ENCODE measurements around the gene PLEKHA3. TPM values are rescaled to one million over a fixed set of nuclear protein-coding genes. Genes with fewer than 3 reads are reported as not detected.

Gene PLEKHA3
- total and polyA plus RNA-seq, 2 experiments from 2014 or later = 8.8 to 15.2 TPM

DNA sequence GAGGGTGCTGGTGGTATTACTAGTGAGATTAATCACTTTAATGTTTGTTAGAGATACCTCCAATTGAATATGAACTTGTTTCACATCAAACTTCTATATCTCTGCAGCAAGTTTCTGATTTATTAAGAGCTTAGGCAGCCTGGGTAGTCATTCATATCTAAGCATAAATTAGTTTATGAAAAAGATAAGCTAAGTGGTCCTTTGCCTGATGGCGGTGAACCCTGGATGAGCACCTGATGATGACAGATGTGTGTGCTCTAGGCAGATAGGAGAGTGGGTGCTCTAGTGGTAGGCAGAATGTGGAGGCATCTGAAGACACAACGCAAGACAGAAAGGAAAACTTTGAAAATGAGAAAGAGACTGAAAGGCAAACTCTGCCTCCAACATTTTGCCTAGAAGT, 6.9 kb upstream of the PLEKHA3 start:
- Histone ChIP-seq H3K79me2 (replicated peaks; ENCODE audit: insufficient read depth) (no peaks in the 10 kb centered on the region), H3F3A (replicated peaks; ENCODE audit: low read depth) (no peaks in the 10 kb centered on the region), H3K36me3 (ENCODE audit: insufficient read depth) (no peaks in the 10 kb centered on the region), H3K4me1 (ENCODE audit: insufficient read depth) (peaks cover 4% of the 10 kb centered on the region; the same call in 1 of the 2 replicates), H4K20me1 (replicated peaks; ENCODE audit: insufficient read depth) (no peaks in the 10 kb centered on the region), H2AFZ (no peak overlapping the region), H3K9me2 (ENCODE audit: insufficient read depth) (no peaks in the 10 kb centered on the region), H3K27me3 (ENCODE audit: insufficient read depth) (no peaks in the 10 kb centered on the region), H3K4me3 (no peak overlapping the region), H3K4me2 (no peak overlapping the region), H3K27ac (ENCODE audit: low read depth) (no peak overlapping the region)
- ATAC-seq (no peak), DNase-seq (ENCODE audit: low spot score) (no peak)
- Mint-ChIP-seq H3K36me3 (ENCODE audit: low read depth) (no peaks in the 10 kb centered on the region), H3K4me3 (no peak overlapping the region), H3K4me1 (peaks cover 4% of the 10 kb centered on the region; the same call in 2 of the 3 replicates), H3K9me3 (no peaks in the 10 kb centered on the region), H3K27ac (no peak overlapping the region), H3K27me3 (ENCODE audit: insufficient read depth, low read depth, poor library complexity) (no peaks in the 10 kb centered on the region)
- TF ChIP-seq, protein P1, sequence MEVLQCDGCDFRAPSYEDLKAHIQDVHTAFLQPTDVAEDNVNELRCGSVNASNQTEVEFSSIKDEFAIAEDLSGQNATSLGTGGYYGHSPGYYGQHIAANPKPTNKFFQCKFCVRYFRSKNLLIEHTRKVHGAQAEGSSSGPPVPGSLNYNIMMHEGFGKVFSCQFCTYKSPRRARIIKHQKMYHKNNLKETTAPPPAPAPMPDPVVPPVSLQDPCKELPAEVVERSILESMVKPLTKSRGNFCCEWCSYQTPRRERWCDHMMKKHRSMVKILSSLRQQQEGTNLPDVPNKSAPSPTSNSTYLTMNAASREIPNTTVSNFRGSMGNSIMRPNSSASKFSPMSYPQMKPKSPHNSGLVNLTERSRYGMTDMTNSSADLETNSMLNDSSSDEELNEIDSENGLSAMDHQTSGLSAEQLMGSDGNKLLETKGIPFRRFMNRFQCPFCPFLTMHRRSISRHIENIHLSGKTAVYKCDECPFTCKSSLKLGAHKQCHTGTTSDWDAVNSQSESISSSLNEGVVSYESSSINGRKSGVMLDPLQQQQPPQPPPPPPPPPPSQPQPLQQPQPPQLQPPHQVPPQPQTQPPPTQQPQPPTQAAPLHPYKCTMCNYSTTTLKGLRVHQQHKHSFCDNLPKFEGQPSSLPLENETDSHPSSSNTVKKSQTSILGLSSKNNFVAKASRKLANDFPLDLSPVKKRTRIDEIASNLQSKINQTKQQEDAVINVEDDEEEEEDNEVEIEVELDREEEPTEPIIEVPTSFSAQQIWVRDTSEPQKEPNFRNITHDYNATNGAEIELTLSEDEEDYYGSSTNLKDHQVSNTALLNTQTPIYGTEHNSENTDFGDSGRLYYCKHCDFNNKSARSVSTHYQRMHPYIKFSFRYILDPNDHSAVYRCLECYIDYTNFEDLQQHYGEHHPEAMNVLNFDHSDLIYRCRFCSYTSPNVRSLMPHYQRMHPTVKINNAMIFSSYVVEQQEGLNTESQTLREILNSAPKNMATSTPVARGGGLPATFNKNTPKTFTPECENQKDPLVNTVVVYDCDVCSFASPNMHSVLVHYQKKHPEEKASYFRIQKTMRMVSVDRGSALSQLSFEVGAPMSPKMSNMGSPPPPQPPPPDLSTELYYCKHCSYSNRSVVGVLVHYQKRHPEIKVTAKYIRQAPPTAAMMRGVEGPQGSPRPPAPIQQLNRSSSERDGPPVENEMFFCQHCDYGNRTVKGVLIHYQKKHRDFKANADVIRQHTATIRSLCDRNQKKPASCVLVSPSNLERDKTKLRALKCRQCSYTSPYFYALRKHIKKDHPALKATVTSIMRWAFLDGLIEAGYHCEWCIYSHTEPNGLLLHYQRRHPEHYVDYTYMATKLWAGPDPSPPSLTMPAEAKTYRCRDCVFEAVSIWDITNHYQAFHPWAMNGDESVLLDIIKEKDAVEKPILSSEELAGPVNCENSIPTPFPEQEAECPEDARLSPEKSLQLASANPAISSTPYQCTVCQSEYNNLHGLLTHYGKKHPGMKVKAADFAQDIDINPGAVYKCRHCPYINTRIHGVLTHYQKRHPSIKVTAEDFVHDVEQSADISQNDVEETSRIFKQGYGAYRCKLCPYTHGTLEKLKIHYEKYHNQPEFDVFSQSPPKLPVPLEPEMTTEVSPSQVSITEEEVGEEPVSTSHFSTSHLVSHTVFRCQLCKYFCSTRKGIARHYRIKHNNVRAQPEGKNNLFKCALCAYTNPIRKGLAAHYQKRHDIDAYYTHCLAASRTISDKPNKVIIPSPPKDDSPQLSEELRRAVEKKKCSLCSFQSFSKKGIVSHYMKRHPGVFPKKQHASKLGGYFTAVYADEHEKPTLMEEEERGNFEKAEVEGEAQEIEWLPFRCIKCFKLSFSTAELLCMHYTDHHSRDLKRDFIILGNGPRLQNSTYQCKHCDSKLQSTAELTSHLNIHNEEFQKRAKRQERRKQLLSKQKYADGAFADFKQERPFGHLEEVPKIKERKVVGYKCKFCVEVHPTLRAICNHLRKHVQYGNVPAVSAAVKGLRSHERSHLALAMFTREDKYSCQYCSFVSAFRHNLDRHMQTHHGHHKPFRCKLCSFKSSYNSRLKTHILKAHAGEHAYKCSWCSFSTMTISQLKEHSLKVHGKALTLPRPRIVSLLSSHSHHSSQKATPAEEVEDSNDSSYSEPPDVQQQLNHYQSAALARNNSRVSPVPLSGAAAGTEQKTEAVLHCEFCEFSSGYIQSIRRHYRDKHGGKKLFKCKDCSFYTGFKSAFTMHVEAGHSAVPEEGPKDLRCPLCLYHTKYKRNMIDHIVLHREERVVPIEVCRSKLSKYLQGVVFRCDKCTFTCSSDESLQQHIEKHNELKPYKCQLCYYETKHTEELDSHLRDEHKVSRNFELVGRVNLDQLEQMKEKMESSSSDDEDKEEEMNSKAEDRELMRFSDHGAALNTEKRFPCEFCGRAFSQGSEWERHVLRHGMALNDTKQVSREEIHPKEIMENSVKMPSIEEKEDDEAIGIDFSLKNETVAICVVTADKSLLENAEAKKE (CRISPR knock-in tag; IDR thresholded peaks at IDR 0.05) = no peak

DNA sequence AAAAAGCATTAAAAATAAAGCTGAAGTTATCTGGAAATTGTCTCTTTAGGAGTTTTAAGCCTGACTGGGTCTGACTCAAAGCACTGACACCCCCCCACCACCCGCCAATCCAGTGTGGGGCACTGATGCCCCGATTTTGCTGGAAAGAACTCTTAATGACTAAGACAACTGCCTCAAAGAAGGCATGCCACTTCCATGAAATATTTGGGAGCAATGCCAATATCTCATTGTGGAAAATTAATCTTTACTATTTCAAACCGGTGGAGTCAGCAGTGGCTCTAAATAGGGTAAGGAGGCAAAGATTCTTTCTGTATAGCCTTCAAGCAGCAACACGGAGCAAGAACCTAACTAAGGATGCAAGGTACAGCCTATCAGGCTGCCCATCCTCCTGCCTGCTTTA, 6.3 kb upstream of the PLEKHA3 start:
- ATAC-seq (no peak), DNase-seq (ENCODE audit: low spot score) (no peak)
- no peaks in the 10 kb centered on the region for H4K20me1 ChIP-seq (replicated peaks; ENCODE audit: insufficient read depth)
- Mint-ChIP-seq H3K9me3 (no peaks in the 10 kb centered on the region), H3K4me1 (peaks cover 4% of the 10 kb centered on the region; the same call in 2 of the 3 replicates), H3K36me3 (ENCODE audit: low read depth) (no peaks in the 10 kb centered on the region), H3K27me3 (ENCODE audit: insufficient read depth, low read depth, poor library complexity) (no peaks in the 10 kb centered on the region), H3K4me3 (no peak overlapping the region), H3K27ac (no peak overlapping the region)
- H3K79me2 ChIP-seq (replicated peaks; ENCODE audit: insufficient read depth) = no peaks in the 10 kb centered on the region
- H3K27ac ChIP-seq (ENCODE audit: low read depth) = no peak overlapping the region
- H3K4me1 ChIP-seq (ENCODE audit: insufficient read depth) = peaks cover 4% of the 10 kb centered on the region; the same call in 1 of the 2 replicates
- no peaks in the 10 kb centered on the region for H3K27me3 ChIP-seq (ENCODE audit: insufficient read depth)
- no peak overlapping the region for H2AFZ ChIP-seq
- H3K4me2 ChIP-seq = no peak overlapping the region
- H3F3A ChIP-seq (replicated peaks; ENCODE audit: low read depth) = peaks cover 2% of the 10 kb centered on the region; the same call in 1 of the 2 replicates
- no peak overlapping the region for H3K4me3 ChIP-seq
- no peaks in the 10 kb centered on the region for H3K36me3 ChIP-seq (ENCODE audit: insufficient read depth)
- H3K9me2 ChIP-seq (ENCODE audit: insufficient read depth) = no peaks in the 10 kb centered on the region
- no peak for TF ChIP-seq POLR2AphosphoS5 (IDR thresholded peaks at IDR 0.05; ENCODE audit: low read depth)
- TF ChIP-seq, protein P2, sequence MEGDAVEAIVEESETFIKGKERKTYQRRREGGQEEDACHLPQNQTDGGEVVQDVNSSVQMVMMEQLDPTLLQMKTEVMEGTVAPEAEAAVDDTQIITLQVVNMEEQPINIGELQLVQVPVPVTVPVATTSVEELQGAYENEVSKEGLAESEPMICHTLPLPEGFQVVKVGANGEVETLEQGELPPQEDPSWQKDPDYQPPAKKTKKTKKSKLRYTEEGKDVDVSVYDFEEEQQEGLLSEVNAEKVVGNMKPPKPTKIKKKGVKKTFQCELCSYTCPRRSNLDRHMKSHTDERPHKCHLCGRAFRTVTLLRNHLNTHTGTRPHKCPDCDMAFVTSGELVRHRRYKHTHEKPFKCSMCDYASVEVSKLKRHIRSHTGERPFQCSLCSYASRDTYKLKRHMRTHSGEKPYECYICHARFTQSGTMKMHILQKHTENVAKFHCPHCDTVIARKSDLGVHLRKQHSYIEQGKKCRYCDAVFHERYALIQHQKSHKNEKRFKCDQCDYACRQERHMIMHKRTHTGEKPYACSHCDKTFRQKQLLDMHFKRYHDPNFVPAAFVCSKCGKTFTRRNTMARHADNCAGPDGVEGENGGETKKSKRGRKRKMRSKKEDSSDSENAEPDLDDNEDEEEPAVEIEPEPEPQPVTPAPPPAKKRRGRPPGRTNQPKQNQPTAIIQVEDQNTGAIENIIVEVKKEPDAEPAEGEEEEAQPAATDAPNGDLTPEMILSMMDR (conservative IDR thresholded peaks at IDR 0.05; ENCODE audit: low read depth in 2 of 2) = no peak
- TF ChIP-seq, protein P3, sequence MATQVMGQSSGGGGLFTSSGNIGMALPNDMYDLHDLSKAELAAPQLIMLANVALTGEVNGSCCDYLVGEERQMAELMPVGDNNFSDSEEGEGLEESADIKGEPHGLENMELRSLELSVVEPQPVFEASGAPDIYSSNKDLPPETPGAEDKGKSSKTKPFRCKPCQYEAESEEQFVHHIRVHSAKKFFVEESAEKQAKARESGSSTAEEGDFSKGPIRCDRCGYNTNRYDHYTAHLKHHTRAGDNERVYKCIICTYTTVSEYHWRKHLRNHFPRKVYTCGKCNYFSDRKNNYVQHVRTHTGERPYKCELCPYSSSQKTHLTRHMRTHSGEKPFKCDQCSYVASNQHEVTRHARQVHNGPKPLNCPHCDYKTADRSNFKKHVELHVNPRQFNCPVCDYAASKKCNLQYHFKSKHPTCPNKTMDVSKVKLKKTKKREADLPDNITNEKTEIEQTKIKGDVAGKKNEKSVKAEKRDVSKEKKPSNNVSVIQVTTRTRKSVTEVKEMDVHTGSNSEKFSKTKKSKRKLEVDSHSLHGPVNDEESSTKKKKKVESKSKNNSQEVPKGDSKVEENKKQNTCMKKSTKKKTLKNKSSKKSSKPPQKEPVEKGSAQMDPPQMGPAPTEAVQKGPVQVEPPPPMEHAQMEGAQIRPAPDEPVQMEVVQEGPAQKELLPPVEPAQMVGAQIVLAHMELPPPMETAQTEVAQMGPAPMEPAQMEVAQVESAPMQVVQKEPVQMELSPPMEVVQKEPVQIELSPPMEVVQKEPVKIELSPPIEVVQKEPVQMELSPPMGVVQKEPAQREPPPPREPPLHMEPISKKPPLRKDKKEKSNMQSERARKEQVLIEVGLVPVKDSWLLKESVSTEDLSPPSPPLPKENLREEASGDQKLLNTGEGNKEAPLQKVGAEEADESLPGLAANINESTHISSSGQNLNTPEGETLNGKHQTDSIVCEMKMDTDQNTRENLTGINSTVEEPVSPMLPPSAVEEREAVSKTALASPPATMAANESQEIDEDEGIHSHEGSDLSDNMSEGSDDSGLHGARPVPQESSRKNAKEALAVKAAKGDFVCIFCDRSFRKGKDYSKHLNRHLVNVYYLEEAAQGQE (IDR thresholded peaks at IDR 0.05; ENCODE audit: unreplicated experiment) = no peak

All from GM23338 (cell line).